ENCODE measurements around the gene ADGRL1.
A peak's percentile ranks its signal among the peaks of the same experiment; 100 is the strongest.
"Not testable (repeated sequence)": the region's sequence is repeated elsewhere in the genome, so short reads cannot be mapped to it uniquely, and the experiment has no call there.

Gene ADGRL1

GRCh38 chr19:14198384-14199376 is 7.3 kb downstream of the ADGRL1 start:
- Histone ChIP-seq H3K27me3 (peaks cover 36% of the 10 kb centered on the region), H3K9me3 (no peaks in the 10 kb centered on the region), H3K4me3 (ENCODE audit: low read depth in 1 of 2, low read length in 1 of 2) (no peak overlapping the region), H3K36me3 (no peaks in the 10 kb centered on the region), H3K4me1 (ENCODE audit: control insufficient read depth in 1 of 2, insufficient read depth in 1 of 2, low read depth in 1 of 2, low read length in 1 of 2) (peaks cover 4 to 6% of the 10 kb centered on the region in 2 experiments), H3K27ac (no peak overlapping the region)
- no peak for TF ChIP-seq CTCF (IDR thresholded peaks at IDR 0.05)

- Histone ChIP-seq H3K36me3 (no peaks in the 10 kb centered on the region), H3K4me3 (ENCODE audit: low read depth in 1 of 2, low read length in 1 of 2) (no peak overlapping the region), H3K27ac (no peak overlapping the region), H3K9me3 (no peaks in the 10 kb centered on the region), H3K27me3 (peaks cover 28% of the 10 kb centered on the region), H3K4me1 (ENCODE audit: control insufficient read depth in 1 of 2, insufficient read depth in 1 of 2, low read depth in 1 of 2, low read length in 1 of 2) (peaks cover 4 to 6% of the 10 kb centered on the region in 2 experiments)
- TF ChIP-seq CTCF (IDR thresholded peaks at IDR 0.05) = no peak
These were observed 8.1 kb downstream of the ADGRL1 start for GRCh38 chr19:14197882-14198281.

GRCh38 chr19:14197288-14197687 is 8.7 kb downstream of the ADGRL1 start:
- peaks cover 22% of the 10 kb centered on the region for H3K27me3 ChIP-seq
- H3K4me1 ChIP-seq (ENCODE audit: control insufficient read depth in 1 of 2, insufficient read depth in 1 of 2, low read depth in 1 of 2, low read length in 1 of 2); H3K4me3 ChIP-seq (ENCODE audit: low read depth in 1 of 2, low read length in 1 of 2); H3K36me3 ChIP-seq; H3K27ac ChIP-seq; H3K9me3 ChIP-seq: not testable (repeated sequence)

- H3K9me3 ChIP-seq; H3K27ac ChIP-seq; H3K4me3 ChIP-seq (ENCODE audit: low read depth in 1 of 2, low read length in 1 of 2); H3K4me1 ChIP-seq (ENCODE audit: control insufficient read depth in 1 of 2, insufficient read depth in 1 of 2, low read depth in 1 of 2, low read length in 1 of 2); H3K36me3 ChIP-seq: not testable (repeated sequence)
- peaks cover 11% of the 10 kb centered on the region for H3K27me3 ChIP-seq
- TF ChIP-seq CTCF (IDR thresholded peaks at IDR 0.05) = peak; percentile 77
These were observed 9.9 kb downstream of the ADGRL1 start for GRCh38 chr19:14196105-14196504.

GRCh38 chr19:14195216-14195615 is 10.8 kb downstream of the ADGRL1 start:
- H3K27ac ChIP-seq = not testable (repeated sequence)

GRCh38 chr19:14189415-14189814 is 16.6 kb downstream of the ADGRL1 start:
- no peak overlapping the region for H3K4me3 ChIP-seq (ENCODE audit: low read depth in 1 of 2, low read length in 1 of 2)
- no peaks in the 10 kb centered on the region for H3K36me3 ChIP-seq
- H3K27ac ChIP-seq = no peak overlapping the region
- no peaks in the 10 kb centered on the region for H3K4me1 ChIP-seq (ENCODE audit: control insufficient read depth in 1 of 2, insufficient read depth in 1 of 2, low read depth in 1 of 2, low read length in 1 of 2)
- H3K27me3 ChIP-seq = no peaks in the 10 kb centered on the region
- no peak for TF ChIP-seq CTCF (IDR thresholded peaks at IDR 0.05)
- no peaks in the 10 kb centered on the region for H3K9me3 ChIP-seq

More at GRCh38 chr19:14195216-14195615, 10.8 kb downstream of the ADGRL1 start:
- not testable (repeated sequence) for H3K36me3 ChIP-seq; H3K4me1 ChIP-seq (ENCODE audit: control insufficient read depth in 1 of 2, insufficient read depth in 1 of 2, low read depth in 1 of 2, low read length in 1 of 2); H3K4me3 ChIP-seq (ENCODE audit: low read depth in 1 of 2, low read length in 1 of 2); H3K27me3 ChIP-seq; H3K9me3 ChIP-seq

- H3K9me3 ChIP-seq; H3K4me1 ChIP-seq (ENCODE audit: control insufficient read depth in 1 of 2, insufficient read depth in 1 of 2, low read depth in 1 of 2, low read length in 1 of 2); H3K27me3 ChIP-seq; H3K27ac ChIP-seq; H3K36me3 ChIP-seq; H3K4me3 ChIP-seq (ENCODE audit: low read depth in 1 of 2, low read length in 1 of 2): not testable (repeated sequence)
These were observed 17.9 kb downstream of the ADGRL1 start for GRCh38 chr19:14188086-14188485.

Data from neutrophil (primary cell).